GM23338 (cell line): ENCODE results near the gene CRKL. TPM values are rescaled to one million over a fixed set of nuclear protein-coding genes. Genes with fewer than 3 reads are reported as not detected.

ENCODE experiments used
- ATAC-seq: fragments of 200-7000 bp; cut with Tn5 transposase; 3 replicates; pipeline ENCODE4 v1.9.1; 2020
- DNase-seq: peaks from one replicate; pipeline ENCODE4 v3.0.0-alpha.2; 2015; ENCODE audit warnings: low spot score
- H2AFZ ChIP-seq: fragments of 200-600 bp; sonication (generic); 2 replicates; pipeline ENCODE4 v1.8.0; 2016; ENCODE audit warnings: antibody characterized with exemption, mild to moderate bottlenecking, moderate library complexity
- H3F3A ChIP-seq: fragments of 200-600 bp; sonication (generic); replicated peaks from 2 replicates; pipeline ENCODE4 v1.8.0; 2017; ENCODE audit warnings: antibody characterized with exemption, mixed run types, low read depth
- H3K27ac ChIP-seq: fragments of 200-600 bp; sonication (generic); 2 replicates; pipeline ENCODE4 v1.6.1; 2016; ENCODE audit warnings: low read depth
- H3K27me3 ChIP-seq: fragments of 200-600 bp; sonication (generic); 2 replicates; pipeline ENCODE4 v1.8.0; 2016; ENCODE audit warnings: mild to moderate bottlenecking, mixed run types, moderate library complexity; ENCODE audit not compliant: insufficient read depth
- H3K36me3 ChIP-seq: fragments of 200-600 bp; sonication (generic); 2 replicates; pipeline ENCODE4 v1.8.0; 2016; ENCODE audit warnings: mild to moderate bottlenecking; ENCODE audit not compliant: insufficient read depth
- H3K4me1 ChIP-seq: fragments of 200-600 bp; sonication (generic); 2 replicates; pipeline ENCODE4 v1.8.0; 2016; ENCODE audit warnings: mild to moderate bottlenecking, moderate library complexity; ENCODE audit not compliant: insufficient read depth
- H3K4me2 ChIP-seq: fragments of 200-600 bp; sonication (generic); 2 replicates; pipeline ENCODE4 v1.7.1; 2017; ENCODE audit warnings: mixed run types
- H3K4me3 ChIP-seq: fragments of 200-600 bp; sonication (generic); 2 replicates; pipeline ENCODE4 v1.6.1; 2016; ENCODE audit warnings: mixed run types
- H3K79me2 ChIP-seq: fragments of 200-600 bp; sonication (generic); replicated peaks from 2 replicates; pipeline ENCODE4 v1.8.0; 2017; ENCODE audit warnings: mild to moderate bottlenecking; ENCODE audit not compliant: insufficient read depth
- H3K9me2 ChIP-seq: fragments of 200-600 bp; sonication (generic); 2 replicates; pipeline ENCODE4 v1.8.0; 2017; ENCODE audit not compliant: insufficient read depth
- H4K20me1 ChIP-seq: fragments of 200-600 bp; sonication (generic); replicated peaks from 2 replicates; pipeline ENCODE4 v1.8.0; 2017; ENCODE audit warnings: mild to moderate bottlenecking; ENCODE audit not compliant: insufficient read depth
- H3K27ac Mint-ChIP-seq: 2 replicates; pipeline ENCODE4 v1.8.0; 2020; ENCODE audit warnings: inconsistent platforms, mild to moderate bottlenecking, moderate library complexity, mixed read lengths
- H3K27me3 Mint-ChIP-seq: 3 replicates; pipeline ENCODE4 v1.8.0; 2022; ENCODE audit warnings: low read depth, mild to moderate bottlenecking, moderate library complexity, mixed read lengths, inconsistent platforms; ENCODE audit not compliant: insufficient read depth, poor library complexity
- H3K36me3 Mint-ChIP-seq: 3 replicates; pipeline ENCODE4 v1.8.0; 2021; ENCODE audit warnings: low read depth, mild to moderate bottlenecking, inconsistent platforms, moderate library complexity, mixed read lengths
- H3K4me1 Mint-ChIP-seq: 3 replicates; pipeline ENCODE4 v1.8.0; 2020; ENCODE audit warnings: mild to moderate bottlenecking, inconsistent platforms, mixed read lengths
- H3K4me3 Mint-ChIP-seq: 3 replicates; pipeline ENCODE4 v1.8.0; 2021; ENCODE audit warnings: moderate library complexity, mild to moderate bottlenecking, inconsistent platforms, mixed read lengths
- H3K9me3 Mint-ChIP-seq: 3 replicates; pipeline ENCODE4 v1.8.0; 2020; ENCODE audit warnings: moderate library complexity, mild to moderate bottlenecking, inconsistent platforms, mixed read lengths
- CTCF ChIP-seq, 2 experiments: fragments of 200-600 bp in 1 of 2; sonication (generic) in 1 of 2; conservative IDR thresholded peaks; 2 replicates each; pipeline versions ENCODE4 v1.5.1 to v1.6.1; 2016 to 2017; ENCODE audit warnings: antibody characterized with exemption in 2 of 2, low read depth in 2 of 2, mild to moderate bottlenecking in 2 of 2, moderate library complexity in 1 of 2
- ETS1 ChIP-seq: IDR thresholded peaks from 2 replicates; pipeline ENCODE4 v1.6.1; 2016; ENCODE audit warnings: antibody characterized with exemption
- POLR2AphosphoS5 ChIP-seq: IDR thresholded peaks from 2 replicates; pipeline ENCODE4 v1.6.1; 2016; ENCODE audit warnings: antibody characterized with exemption, low read depth
- ZNF114 ChIP-seq: fragments of 250-450 bp; sonication (Bioruptor Pico); IDR thresholded peaks from 2 replicates; pipeline ENCODE4 v1.5.0; 2020; ENCODE audit warnings: mild to moderate bottlenecking, moderate library complexity
- ZNF462 ChIP-seq: fragments of 250-450 bp; sonication (Bioruptor Pico); IDR thresholded peaks from 2 replicates; pipeline ENCODE4 v1.5.0; 2020; ENCODE audit warnings: mild to moderate bottlenecking, moderate library complexity
- polyA plus RNA-seq: library from polyadenylated mRNA; unstranded; fragments of >200 nt; fragmentation: Nextera tagmentation; extraction: Ambion mirVana; gene quantifications from 2 replicates; pipeline ENCODE4 v1.2.1, GENCODE V29; 2016
- total RNA-seq: library from RNA; depleted of rRNA; stranded (reverse); fragments of >200 nt; shearing (Covaris generic); gene quantifications from 2 replicates; pipeline ENCODE4 v1.2.3, GENCODE V29; 2014

The CRKL gene
- total and polyA plus RNA-seq, 2 experiments from 2014 or later, result 39.5 to 104 TPM

- Histone ChIP-seq H3K79me2 (no peaks in the 10 kb centered on the region), H3K36me3 (no peaks in the 10 kb centered on the region), H2AFZ (no peak overlapping the region), H4K20me1 (no peaks in the 10 kb centered on the region), H3K9me2 (no peaks in the 10 kb centered on the region), H3K4me1 (no peaks in the 10 kb centered on the region), H3K27ac (no peak overlapping the region), H3K4me2 (no peak overlapping the region), H3K27me3 (no peaks in the 10 kb centered on the region), H3K4me3 (no peak overlapping the region), H3F3A (no peaks in the 10 kb centered on the region)
- DNase-seq (no peak), ATAC-seq (no peak)
- no peak overlapping the region for H3K27ac Mint-ChIP-seq
- H3K9me3 Mint-ChIP-seq, result no peaks in the 10 kb centered on the region
- TF ChIP-seq ETS1 (no peak), POLR2AphosphoS5 (no peak), ZNF462 (CRISPR knock-in tag) (no peak), ZNF114 (CRISPR knock-in tag) (no peak), CTCF (conservative IDR thresholded peaks at IDR 0.05; ENCODE audit: low read depth in 2 of 2) (no peak)
- no peaks in the 10 kb centered on the region for H3K4me1 Mint-ChIP-seq
- no peak overlapping the region for H3K4me3 Mint-ChIP-seq
- peaks cover 7% of the 10 kb centered on the region for H3K27me3 Mint-ChIP-seq
- H3K36me3 Mint-ChIP-seq, result no peaks in the 10 kb centered on the region
These were observed 14.1 kb upstream of the CRKL start for GRCh38 chr22:20903093-20903492.
